Neuronal stem cell (in vitro differentiated cells): ENCODE measurements around the gene LAMA2.

ENCODE experiments used
- DNase-seq: peaks from one replicate; pipeline ENCODE4 v3.0.0-alpha.2; 2013; ENCODE audit warnings: low spot score
- H2AFZ ChIP-seq: one replicate; pipeline ENCODE4 v1.6.1; 2013; ENCODE audit warnings: mild to moderate bottlenecking, low read length, inconsistent platforms
- H2AK5ac ChIP-seq: 2 replicates; pipeline ENCODE4 v1.6.1; 2013; ENCODE audit warnings: low read depth, mild to moderate bottlenecking, inconsistent platforms, low read length, moderate library complexity, mixed read lengths
- H2BK120ac ChIP-seq: 2 replicates; pipeline ENCODE4 v1.6.1; 2013; ENCODE audit warnings: low read depth, mild to moderate bottlenecking, inconsistent platforms, low read length, moderate library complexity, mixed read lengths
- H2BK12ac ChIP-seq: one replicate; pipeline ENCODE4 v1.6.1; 2013; ENCODE audit warnings: low read length, inconsistent platforms
- H2BK15ac ChIP-seq: 2 replicates; pipeline ENCODE4 v1.6.1; 2013; ENCODE audit warnings: mild to moderate bottlenecking, low read length, inconsistent platforms, mixed read lengths
- H2BK5ac ChIP-seq: one replicate; pipeline ENCODE4 v1.6.1; 2013; ENCODE audit warnings: inconsistent platforms, mild to moderate bottlenecking, low read length, moderate library complexity
- H3K14ac ChIP-seq: one replicate; pipeline ENCODE4 v1.6.1; 2013; ENCODE audit warnings: low read length, inconsistent platforms
- H3K18ac ChIP-seq: 2 replicates; pipeline ENCODE4 v1.6.1; 2013; ENCODE audit warnings: low read length, inconsistent platforms
- H3K23ac ChIP-seq: 2 replicates; pipeline ENCODE4 v1.6.1; 2013; ENCODE audit warnings: low read depth, mild to moderate bottlenecking, mixed read lengths, low read length, inconsistent platforms; ENCODE audit not compliant: poor library complexity
- H3K27ac ChIP-seq: replicated peaks from 3 replicates; pipeline ENCODE4 v1.5.1; 2013; ENCODE audit warnings: low read length, inconsistent platforms
- H3K27me3 ChIP-seq, 3 experiments: 2 replicates each; pipeline ENCODE4 v1.6.1; 2013; ENCODE audit warnings: low read length in 3 of 3, mild to moderate bottlenecking in 2 of 3, inconsistent platforms in 1 of 3, low read depth in 1 of 3, mixed read lengths in 1 of 3, moderate library complexity in 1 of 3; ENCODE audit not compliant: control insufficient read depth in 3 of 3, insufficient read depth in 3 of 3
- H3K36me3 ChIP-seq, 2 donors: replicated peaks in 1 of 2; 2 replicates each; pipeline ENCODE4 v1.6.1; 2013; ENCODE audit warnings: low read length in 2 of 2; ENCODE audit not compliant: control insufficient read depth in 2 of 2, insufficient read depth in 2 of 2
- H3K4ac ChIP-seq: 2 replicates; pipeline ENCODE4 v1.6.1; 2013; ENCODE audit warnings: inconsistent platforms, mild to moderate bottlenecking, low read length, moderate library complexity
- H3K4me1 ChIP-seq, 2 donors: 1 replicate in 1 of 2; 2 replicates in 1 of 2; pipeline ENCODE4 v1.6.1; 2013; ENCODE audit warnings: low read length in 2 of 2, low read depth in 1 of 2; ENCODE audit not compliant: control insufficient read depth in 2 of 2, insufficient read depth in 1 of 2
- H3K4me2 ChIP-seq: one replicate; pipeline ENCODE4 v1.6.1; 2013; ENCODE audit warnings: mild to moderate bottlenecking, low read length, inconsistent platforms; ENCODE audit not compliant: insufficient read depth, poor library complexity, severe bottlenecking
- H3K4me3 ChIP-seq, 2 donors: 2 replicates each; pipeline ENCODE4 v1.5.1; 2013; ENCODE audit warnings: low read length in 2 of 2, mild to moderate bottlenecking in 2 of 2, inconsistent platforms in 1 of 2, moderate library complexity in 1 of 2
- H3K79me1 ChIP-seq: one replicate; pipeline ENCODE4 v1.6.1; 2013; ENCODE audit warnings: low read depth, mild to moderate bottlenecking, inconsistent platforms, low read length, moderate library complexity
- H3K9ac ChIP-seq: one replicate; pipeline ENCODE4 v1.6.1; 2013; ENCODE audit warnings: mild to moderate bottlenecking, low read depth, low read length, inconsistent platforms; ENCODE audit not compliant: poor library complexity
- H3K9me3 ChIP-seq, 2 donors: replicated peaks in 1 of 2; 2 replicates each; pipeline versions ENCODE3 to v1.6.1; 2013; ENCODE audit warnings: low read length in 2 of 2, mild to moderate bottlenecking in 2 of 2, inconsistent platforms in 1 of 2, low read depth in 1 of 2, mixed read lengths in 1 of 2, moderate library complexity in 1 of 2; ENCODE audit not compliant: control insufficient read depth in 2 of 2, insufficient read depth in 1 of 2
- H4K8ac ChIP-seq: one replicate; pipeline ENCODE4 v1.6.1; 2013; ENCODE audit warnings: low read depth, mild to moderate bottlenecking, inconsistent platforms, low read length, moderate library complexity
- H4K91ac ChIP-seq: one replicate; pipeline ENCODE4 v1.6.1; 2013; ENCODE audit warnings: low read length, low read depth, mild to moderate bottlenecking, inconsistent platforms; ENCODE audit not compliant: poor library complexity
- WGBS, 2 donors: extraction: QIAGEN DNeasy Blood & Tissue Kit; methylation state at CpG; one replicate each; pipeline ENCODE4 v1.1.7; 2013; ENCODE audit warnings: missing lambda C conversion rate in 2 of 2, mixed read lengths in 1 of 2; ENCODE audit not compliant: insufficient read length in 2 of 2, insufficient replicate concordance in 1 of 2; ENCODE audit errors: extremely low coverage in 2 of 2; 5-methylcytosine and 5-hydroxymethylcytosine counted together

The LAMA2 gene

GRCh38 chr6:129398764-129399163 is 515.8 kb downstream of the LAMA2 start:
- no peak overlapping the region for H2BK15ac ChIP-seq
- H2BK12ac ChIP-seq, result no peak overlapping the region
- no peaks in the 10 kb centered on the region for H3K9me3 ChIP-seq
- H4K8ac ChIP-seq, result no peak overlapping the region
- no CpG with 5 or more reads among the region's 4 CpGs for WGBS, 2 donors
- no peak overlapping the region for H3K18ac ChIP-seq
- H3K23ac ChIP-seq, result no peak overlapping the region
- H3K79me1 ChIP-seq, result no peaks in the 10 kb centered on the region
- H2AFZ ChIP-seq, result no peak overlapping the region
- no peak overlapping the region for H3K27ac ChIP-seq
- H2BK120ac ChIP-seq, result no peak overlapping the region
- H3K14ac ChIP-seq, result no peak overlapping the region
- DNase-seq, result no peak
- H4K91ac ChIP-seq, result no peak overlapping the region
- H3K9ac ChIP-seq, result no peak overlapping the region
- no peaks in the 10 kb centered on the region for H3K27me3 ChIP-seq
- no peak overlapping the region for H3K4me2 ChIP-seq
- H3K4ac ChIP-seq, result no peak overlapping the region
- H2BK5ac ChIP-seq, result no peak overlapping the region
- H3K4me1 ChIP-seq, result no peaks in the 10 kb centered on the region
- H3K36me3 ChIP-seq, result no peaks in the 10 kb centered on the region
- no peak overlapping the region for H3K4me3 ChIP-seq
- H2AK5ac ChIP-seq, result no peak overlapping the region

GRCh38 chr6:129402244-129402643 is 519.3 kb downstream of the LAMA2 start:
- H2BK12ac ChIP-seq, result no peak overlapping the region
- no peaks in the 10 kb centered on the region for H3K4me1 ChIP-seq
- H3K9ac ChIP-seq, result no peak overlapping the region
- H3K14ac ChIP-seq, result no peak overlapping the region
- H3K4me3 ChIP-seq, result no peak overlapping the region
- H4K8ac ChIP-seq, result no peak overlapping the region
- H3K27ac ChIP-seq, result no peak overlapping the region
- no peak overlapping the region for H3K18ac ChIP-seq
- no peak overlapping the region for H3K4me2 ChIP-seq
- whole genome bisulfite sequencing, 2 donors, result no CpG with 5 or more reads among the region's 1 CpG
- H2BK120ac ChIP-seq, result no peak overlapping the region
- H3K9me3 ChIP-seq, result no peaks in the 10 kb centered on the region
- no peaks in the 10 kb centered on the region for H3K27me3 ChIP-seq
- H2AK5ac ChIP-seq, result no peak overlapping the region
- H3K36me3 ChIP-seq, result no peaks in the 10 kb centered on the region
- H3K4ac ChIP-seq, result no peak overlapping the region
- H3K79me1 ChIP-seq, result no peaks in the 10 kb centered on the region
- no peak for DNase-seq
- no peak overlapping the region for H3K23ac ChIP-seq
- H2AFZ ChIP-seq, result no peak overlapping the region
- no peak overlapping the region for H4K91ac ChIP-seq
- H2BK15ac ChIP-seq, result no peak overlapping the region
- H2BK5ac ChIP-seq, result no peak overlapping the region

DNA sequence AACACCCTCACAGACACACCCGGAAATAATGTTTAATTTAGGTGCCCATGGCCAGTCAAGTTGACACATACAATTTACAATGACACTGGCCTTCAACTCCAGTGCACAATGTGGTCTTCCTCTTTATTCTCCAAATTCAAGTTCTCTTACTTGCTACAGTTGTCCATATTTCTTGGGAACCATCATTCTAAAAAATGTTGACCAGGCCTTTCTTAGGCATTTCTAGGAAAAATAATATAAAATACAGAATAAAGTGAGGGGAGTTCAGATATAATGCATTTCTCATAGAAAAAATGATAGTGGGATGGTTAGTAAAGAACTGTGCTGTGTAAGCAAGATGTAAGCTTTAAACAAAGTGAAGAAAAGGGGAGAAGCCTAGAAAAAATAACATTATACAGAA is 528.2 kb downstream of the LAMA2 start:
- Histone ChIP-seq H3K27ac (no peak overlapping the region), H3K23ac (no peak overlapping the region), H2BK5ac (no peak overlapping the region), H3K18ac (no peak overlapping the region), H2BK12ac (no peak overlapping the region), H3K14ac (no peak overlapping the region), H3K9ac (no peak overlapping the region), H2BK15ac (no peak overlapping the region), H2BK120ac (no peak overlapping the region), H3K9me3 (no peaks in the 10 kb centered on the region), H3K4ac (no peak overlapping the region), H3K4me1 (no peaks in the 10 kb centered on the region), H3K4me2 (no peak overlapping the region), H2AK5ac (no peak overlapping the region), H2AFZ (no peak overlapping the region), H3K79me1 (no peaks in the 10 kb centered on the region), H4K8ac (no peak overlapping the region), H3K4me3 (no peak overlapping the region), H4K91ac (no peak overlapping the region), H3K36me3 (no peaks in the 10 kb centered on the region), H3K27me3 (no peaks in the 10 kb centered on the region)
- no CpG with 5 or more reads among the region's 1 CpG for WGBS, 2 donors
- DNase-seq, result no peak

DNA sequence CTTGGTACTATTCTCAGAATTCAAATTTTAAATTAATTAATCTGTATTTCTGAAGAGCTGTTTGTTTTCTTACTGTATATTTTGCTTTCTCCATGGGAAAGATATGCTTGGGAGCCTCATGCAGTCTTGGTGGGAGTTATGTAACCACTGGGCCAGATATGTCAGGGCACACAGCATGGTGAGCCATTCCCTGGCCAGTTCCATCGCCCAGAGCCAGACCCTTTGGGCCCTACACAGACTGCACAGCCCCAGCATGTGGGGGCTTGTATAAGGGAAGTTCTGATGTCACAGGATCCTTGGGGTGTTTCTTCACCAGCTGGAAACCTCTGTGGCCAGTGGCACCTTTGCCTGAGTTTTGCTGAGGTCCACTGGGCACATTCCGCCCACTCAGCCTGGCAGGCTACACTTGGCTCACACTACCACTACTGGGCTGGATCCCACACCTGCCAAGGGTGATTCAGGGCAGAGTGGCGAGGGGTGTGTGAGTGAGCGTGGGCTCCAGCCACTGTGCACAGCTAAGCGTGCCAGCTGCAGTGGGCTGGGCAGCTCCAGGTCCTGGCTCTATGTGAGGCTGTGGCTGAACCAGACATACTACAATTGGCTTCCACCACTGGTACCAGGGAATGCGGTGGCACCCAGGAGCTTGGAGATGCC is 533.5 kb downstream of the LAMA2 start:
- no peak overlapping the region for H4K91ac ChIP-seq
- no peak for DNase-seq
- H3K4ac ChIP-seq, result no peak overlapping the region
- no peaks in the 10 kb centered on the region for H3K36me3 ChIP-seq
- H2BK120ac ChIP-seq, result no peak overlapping the region
- no peak overlapping the region for H2AK5ac ChIP-seq
- WGBS, 2 donors, result no CpG with 5 or more reads among the region's 6 CpGs
- H3K14ac ChIP-seq, result peak overlapping the region; percentile 41
- H2BK5ac ChIP-seq, result no peak overlapping the region
- H3K4me3 ChIP-seq, result peak overlapping the region in 1 of 2 donors; percentile 14
- no peak overlapping the region for H4K8ac ChIP-seq
- no peak overlapping the region for H3K23ac ChIP-seq
- no peak overlapping the region for H3K18ac ChIP-seq
- H3K9me3 ChIP-seq, result no peaks in the 10 kb centered on the region
- H2BK12ac ChIP-seq, result no peak overlapping the region
- no peak overlapping the region for H3K27ac ChIP-seq
- no peak overlapping the region for H3K4me2 ChIP-seq
- H3K79me1 ChIP-seq, result no peaks in the 10 kb centered on the region
- H2BK15ac ChIP-seq, result no peak overlapping the region
- H2AFZ ChIP-seq, result no peak overlapping the region
- no peak overlapping the region for H3K9ac ChIP-seq
- H3K4me1 ChIP-seq, result no peaks in the 10 kb centered on the region
- no peaks in the 10 kb centered on the region for H3K27me3 ChIP-seq
